ENCODE results near the gene NINL. TPM values are rescaled to one million over a fixed set of nuclear protein-coding genes. Genes with fewer than 3 reads are reported as not detected.
A peak's percentile ranks its signal among the peaks of the same experiment; 100 is the strongest.
"Not testable (repeated sequence)": the region's sequence is repeated elsewhere in the genome, so short reads cannot be mapped to it uniquely, and the experiment has no call there.

NINL gene
- total RNA-seq (2014; rRNA removed; shearing (Covaris generic); ENCODE audit: low replicate concordance) = 0.19 and 0.79 TPM in 2 replicates

DNA sequence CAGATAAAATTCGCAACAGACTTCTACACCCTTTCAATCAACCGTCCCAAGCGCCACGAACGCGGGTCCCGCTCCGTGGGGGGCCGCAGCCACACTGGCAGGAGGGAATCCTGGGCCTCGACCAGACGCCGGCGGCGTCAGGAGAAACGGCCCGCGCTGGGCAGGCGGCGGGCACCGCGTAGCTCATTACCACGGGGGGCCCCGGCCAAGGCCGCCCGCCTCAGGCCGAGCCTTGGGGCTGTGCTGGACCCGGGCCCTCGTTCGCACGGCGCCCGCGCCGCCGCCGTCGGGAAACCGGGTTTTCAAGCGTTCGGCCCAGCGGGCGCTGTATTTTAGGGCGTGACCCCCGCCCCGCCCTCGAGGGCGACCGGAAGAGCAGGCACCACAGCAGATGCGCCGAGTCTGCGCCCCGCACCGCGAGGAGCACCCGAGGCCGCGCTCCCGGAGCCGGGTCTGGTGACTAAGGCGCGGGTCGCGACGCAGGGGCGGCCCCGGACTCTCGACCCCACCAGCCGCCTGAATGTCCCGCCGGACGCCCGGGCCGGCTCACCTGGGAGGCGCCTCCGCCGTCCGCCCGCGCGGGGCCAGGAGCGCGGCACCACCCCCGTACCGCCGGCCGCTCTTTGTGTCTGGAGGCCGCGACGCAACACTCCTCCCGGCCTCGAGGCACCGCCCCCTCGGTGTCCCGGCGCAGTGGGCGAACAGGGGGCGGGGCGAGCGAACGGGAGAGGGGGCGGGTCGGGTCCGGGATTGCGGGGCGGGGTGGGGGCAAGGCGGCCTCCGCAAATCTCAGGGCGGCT, at the start of gene NINL:
Gene NINL, minus strand, starts transcription at position 627 of the 800 bp plus-strand sequence. CDS start 58,944 bp downstream, outside the sequence.
- Histone ChIP-seq H3K9me3 (ENCODE audit: low read length) (no peaks in the 10 kb centered on the region), H4K20me1 (ENCODE audit: insufficient read depth, low read depth, low read length) (no peaks in the 10 kb centered on the region), H3K9ac (ENCODE audit: low read length) (no peak within 1 kb of the TSS), H2AFZ (ENCODE audit: low read length) (no peak within 1 kb of the TSS), H3K4me1 (ENCODE audit: low read length) (no peaks in the 10 kb centered on the region), H3K36me3 (ENCODE audit: insufficient read depth, low read length) (no peaks in the 10 kb centered on the region), H3K4me2 (ENCODE audit: low read depth, low read length, poor library complexity, severe bottlenecking) (no peak within 1 kb of the TSS), H3K27ac (ENCODE audit: low read length) (no peak within 1 kb of the TSS), H3K27me3 (ENCODE audit: low read length) (no peaks in the 10 kb centered on the region), H3K4me3 (ENCODE audit: low read length) (no peak within 1 kb of the TSS), H3K79me2 (ENCODE audit: low read length) (no peaks in the 10 kb centered on the region), H3K9me2 (replicated peaks; ENCODE audit: insufficient read depth, low read length) (no peaks in the 10 kb centered on the region)
- DNase-seq = no peak

DNA sequence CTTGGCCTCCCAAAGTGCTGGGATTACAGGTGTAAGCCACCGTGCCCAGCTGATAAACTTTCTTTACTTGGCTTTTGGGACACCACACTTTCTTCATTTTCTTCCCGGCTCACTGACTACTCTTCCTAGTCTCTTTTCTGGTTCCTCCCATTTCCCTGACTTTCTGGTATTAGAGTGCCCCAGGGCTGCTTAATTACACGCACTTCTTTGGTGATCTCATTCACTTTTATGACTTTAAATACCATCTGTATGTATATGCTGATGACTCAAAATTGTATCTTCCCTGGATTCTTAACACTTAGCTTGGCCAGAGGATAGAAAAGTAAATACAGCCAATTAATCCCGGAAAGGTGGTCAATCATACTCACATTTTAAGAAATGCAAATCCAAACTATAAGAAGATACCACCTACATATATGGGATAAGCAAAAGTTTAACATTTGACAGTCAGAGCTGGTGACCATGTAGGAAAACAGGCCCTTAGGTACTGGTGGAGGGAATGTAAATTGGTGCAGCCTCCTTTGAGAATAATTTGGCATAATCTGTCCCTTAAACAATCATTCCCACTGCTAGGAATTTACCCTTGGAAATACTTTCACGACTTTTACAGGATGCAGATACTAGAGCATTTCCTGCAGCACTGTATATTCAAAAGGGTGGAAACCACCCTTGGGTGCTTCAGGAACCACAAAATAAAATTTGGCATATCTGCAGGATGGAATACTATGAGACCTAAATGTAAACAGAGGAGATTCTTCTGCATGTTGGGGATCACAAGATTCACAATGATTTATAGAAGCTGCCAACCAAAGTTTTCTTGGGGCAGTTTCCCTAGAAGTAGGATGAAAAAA, 47.8 kb upstream of the NINL start:
- H3K9ac ChIP-seq (ENCODE audit: low read length) = no peak overlapping the region
- no peak for DNase-seq
- no peak overlapping the region for H3K27ac ChIP-seq (ENCODE audit: low read length)

DNA sequence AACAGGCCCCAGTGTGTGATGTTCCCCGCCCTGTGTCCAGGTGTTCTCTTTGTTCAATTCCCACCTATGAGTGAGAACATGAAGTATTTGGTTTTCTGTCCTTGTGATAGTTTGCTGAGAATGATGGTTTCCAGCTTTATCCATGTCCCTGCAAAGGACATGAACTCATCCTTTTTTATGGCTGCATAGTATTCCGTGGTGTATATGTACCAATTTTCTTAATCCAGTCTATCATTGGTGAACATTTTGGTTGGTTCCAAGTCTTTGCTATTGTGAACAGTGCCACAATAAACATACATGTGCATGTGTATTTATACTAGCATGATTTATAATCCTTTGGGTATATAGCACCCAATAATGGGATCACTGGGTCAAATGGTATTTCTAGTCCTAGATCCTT, 45.3 kb upstream of the NINL start:
- not testable (repeated sequence) for H3K9me3 ChIP-seq (ENCODE audit: low read length); H3K27ac ChIP-seq (ENCODE audit: low read length); H3K27me3 ChIP-seq (ENCODE audit: low read length); H3K4me2 ChIP-seq (ENCODE audit: low read depth, low read length, poor library complexity, severe bottlenecking); H4K20me1 ChIP-seq (ENCODE audit: insufficient read depth, low read depth, low read length); DNase-seq; H3K4me3 ChIP-seq (ENCODE audit: low read length); H2AFZ ChIP-seq (ENCODE audit: low read length); H3K9ac ChIP-seq (ENCODE audit: low read length); H3K4me1 ChIP-seq (ENCODE audit: low read length); H3K9me2 ChIP-seq (replicated peaks; ENCODE audit: insufficient read depth, low read length)
- Histone ChIP-seq H3K79me2 (ENCODE audit: low read length) (peaks cover 20% of the 10 kb centered on the region; the same call in 1 of the 2 replicates), H3K36me3 (ENCODE audit: insufficient read depth, low read length) (peaks cover 11% of the 10 kb centered on the region)

More for the DNA sequence above, 47.8 kb upstream of the NINL start:
- Histone ChIP-seq H3K9me3 (ENCODE audit: low read length) (no peaks in the 10 kb centered on the region), H3K4me1 (ENCODE audit: low read length) (no peaks in the 10 kb centered on the region), H3K4me3 (ENCODE audit: low read length) (no peak overlapping the region), H4K20me1 (ENCODE audit: insufficient read depth, low read depth, low read length) (no peaks in the 10 kb centered on the region), H3K79me2 (ENCODE audit: low read length) (peaks cover 11% of the 10 kb centered on the region; the same call in 1 of the 2 replicates), H3K4me2 (ENCODE audit: low read depth, low read length, poor library complexity, severe bottlenecking) (no peak overlapping the region), H3K36me3 (ENCODE audit: insufficient read depth, low read length) (peaks cover 30% of the 10 kb centered on the region), H3K27me3 (ENCODE audit: low read length) (no peaks in the 10 kb centered on the region), H3K9me2 (replicated peaks; ENCODE audit: insufficient read depth, low read length) (no peaks in the 10 kb centered on the region), H2AFZ (ENCODE audit: low read length) (no peak overlapping the region)

DNA sequence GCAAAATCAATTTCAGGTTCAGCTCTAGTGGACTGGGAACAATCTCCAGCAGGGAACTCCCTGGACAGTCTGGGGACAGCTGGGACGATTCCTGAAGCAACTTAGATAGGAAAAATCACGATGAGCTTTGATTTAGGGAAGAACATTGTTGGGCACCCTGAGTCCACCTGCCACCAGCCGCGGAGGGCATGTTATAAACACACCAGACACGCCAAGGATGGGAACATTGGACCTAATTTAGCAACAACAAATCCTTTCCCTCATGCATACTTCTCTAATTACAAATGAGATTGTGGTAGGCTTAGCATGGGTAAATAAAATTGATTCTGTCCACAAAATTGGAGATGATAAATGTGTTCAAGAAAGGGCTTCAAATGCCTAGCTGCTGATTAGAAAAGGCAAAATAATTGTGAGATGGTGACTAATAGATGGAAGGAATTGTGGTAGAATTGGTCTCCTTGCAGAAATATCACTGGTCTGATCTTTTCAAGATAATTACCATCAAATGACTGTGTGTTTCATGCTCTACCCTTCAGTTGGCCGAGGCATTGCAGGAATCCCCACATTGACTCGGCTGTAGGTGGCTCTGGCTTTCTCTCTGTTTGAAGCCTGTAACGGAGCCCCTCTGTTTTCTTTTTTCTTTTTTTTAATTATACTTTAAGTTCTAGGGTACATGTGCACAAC, 44.6 kb upstream of the NINL start:
- Histone ChIP-seq H3K36me3 (ENCODE audit: insufficient read depth, low read length) (peaks cover 7% of the 10 kb centered on the region), H3K9me2 (replicated peaks; ENCODE audit: insufficient read depth, low read length) (no peaks in the 10 kb centered on the region), H3K9ac (ENCODE audit: low read length) (no peak overlapping the region), H2AFZ (ENCODE audit: low read length) (no peak overlapping the region), H3K9me3 (ENCODE audit: low read length) (no peaks in the 10 kb centered on the region), H3K4me3 (ENCODE audit: low read length) (no peak overlapping the region), H4K20me1 (ENCODE audit: insufficient read depth, low read depth, low read length) (no peaks in the 10 kb centered on the region), H3K4me2 (ENCODE audit: low read depth, low read length, poor library complexity, severe bottlenecking) (no peak overlapping the region), H3K79me2 (ENCODE audit: low read length) (peaks cover 27% of the 10 kb centered on the region), H3K27me3 (ENCODE audit: low read length) (no peaks in the 10 kb centered on the region), H3K4me1 (ENCODE audit: low read length) (peaks cover 4% of the 10 kb centered on the region), H3K27ac (ENCODE audit: low read length) (no peak overlapping the region)
- no peak for DNase-seq

DNA sequence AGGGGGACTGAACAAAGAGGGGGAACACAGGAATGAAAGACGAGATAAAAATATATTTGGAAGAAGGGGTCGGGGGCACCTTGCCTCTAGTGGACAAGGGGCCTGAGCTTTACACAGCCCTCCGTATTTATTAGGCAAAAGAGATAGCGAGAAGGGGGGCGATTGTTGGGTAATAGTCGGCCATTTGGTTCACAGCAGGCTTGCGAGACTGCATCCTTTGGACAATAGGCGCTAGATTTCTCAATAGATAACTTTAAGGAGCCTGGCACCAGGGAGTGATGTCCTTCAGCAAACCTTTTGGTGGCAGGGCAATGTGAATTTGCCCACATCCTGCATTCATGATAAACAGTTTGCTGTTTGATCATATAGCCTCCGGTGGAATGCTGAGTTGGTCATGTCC, 41.4 kb upstream of the NINL start:
- peaks cover 46% of the 10 kb centered on the region for H3K79me2 ChIP-seq (ENCODE audit: low read length)
- H3K4me3 ChIP-seq (ENCODE audit: low read length) = no peak overlapping the region
- no peak for DNase-seq
- no peaks in the 10 kb centered on the region for H3K9me2 ChIP-seq (replicated peaks; ENCODE audit: insufficient read depth, low read length)
- H3K36me3 ChIP-seq (ENCODE audit: insufficient read depth, low read length) = no peaks in the 10 kb centered on the region
- no peaks in the 10 kb centered on the region for H3K27me3 ChIP-seq (ENCODE audit: low read length)
- H3K4me2 ChIP-seq (ENCODE audit: low read depth, low read length, poor library complexity, severe bottlenecking) = no peak overlapping the region
- no peaks in the 10 kb centered on the region for H4K20me1 ChIP-seq (ENCODE audit: insufficient read depth, low read depth, low read length)
- no peak overlapping the region for H3K27ac ChIP-seq (ENCODE audit: low read length)
- no peak overlapping the region for H3K9ac ChIP-seq (ENCODE audit: low read length)
- H3K9me3 ChIP-seq (ENCODE audit: low read length) = no peaks in the 10 kb centered on the region
- no peak overlapping the region for H2AFZ ChIP-seq (ENCODE audit: low read length)
- peaks cover 23% of the 10 kb centered on the region for H3K4me1 ChIP-seq (ENCODE audit: low read length)

DNA sequence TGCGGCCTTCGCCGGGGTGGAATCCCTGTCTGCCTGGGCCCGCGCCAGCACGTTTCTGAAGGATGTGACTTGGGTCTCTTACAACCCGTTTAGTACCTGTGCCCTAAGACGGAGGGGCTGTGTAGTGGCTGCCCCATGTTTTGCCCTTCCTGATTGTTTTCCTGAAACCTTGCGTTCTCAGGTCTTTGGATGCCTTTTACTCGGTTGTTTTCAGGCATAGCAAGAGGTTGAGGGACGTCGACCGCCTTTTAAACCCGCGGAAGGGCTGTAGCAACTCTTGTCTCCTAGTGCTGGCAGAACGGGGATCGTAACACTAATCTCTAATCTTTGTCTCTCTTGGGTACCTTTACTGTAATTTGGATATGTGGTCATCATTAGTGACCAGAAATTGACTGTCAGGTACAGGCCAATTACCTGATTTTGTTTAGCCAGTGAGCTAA, 39.2 kb upstream of the NINL start:
- Histone ChIP-seq H2AFZ (ENCODE audit: low read length) (peak overlapping the region; percentile 68; the same call in 1 of the 2 replicates), H3K79me2 (ENCODE audit: low read length) (peaks cover 64% of the 10 kb centered on the region), H3K9ac (ENCODE audit: low read length) (peak overlapping the region; percentile 90), H3K9me3 (ENCODE audit: low read length) (no peaks in the 10 kb centered on the region), H3K27ac (ENCODE audit: low read length) (peak overlapping the region; percentile 86), H3K9me2 (replicated peaks; ENCODE audit: insufficient read depth, low read length) (no peaks in the 10 kb centered on the region), H3K27me3 (ENCODE audit: low read length) (no peaks in the 10 kb centered on the region), H3K4me3 (ENCODE audit: low read length) (peak overlapping the region; percentile 95), H3K36me3 (ENCODE audit: insufficient read depth, low read length) (no peaks in the 10 kb centered on the region), H4K20me1 (ENCODE audit: insufficient read depth, low read depth, low read length) (no peaks in the 10 kb centered on the region), H3K4me2 (ENCODE audit: low read depth, low read length, poor library complexity, severe bottlenecking) (peak overlapping the region; percentile 89), H3K4me1 (ENCODE audit: low read length) (peaks cover 35% of the 10 kb centered on the region)
- no peak for DNase-seq

GRCh38 chr20:25623736-25624499, 38.6 kb upstream of the NINL start, which contains the start of gene NANP:
Gene NANP, minus strand, starts transcription at chr20:25624014. Its CDS starts 66 bp downstream, at chr20:25623948.
- Histone ChIP-seq H3K4me3 (ENCODE audit: low read length) (peak within 1 kb of the TSS; percentile 95), H3K9me2 (replicated peaks; ENCODE audit: insufficient read depth, low read length) (no peaks in the 10 kb centered on the region), H3K4me2 (ENCODE audit: low read depth, low read length, poor library complexity, severe bottlenecking) (peak within 1 kb of the TSS; percentile 89), H3K9me3 (ENCODE audit: low read length) (no peaks in the 10 kb centered on the region), H4K20me1 (ENCODE audit: insufficient read depth, low read depth, low read length) (no peaks in the 10 kb centered on the region), H3K27me3 (ENCODE audit: low read length) (no peaks in the 10 kb centered on the region), H3K27ac (ENCODE audit: low read length) (peak within 1 kb of the TSS; percentile 86), H3K9ac (ENCODE audit: low read length) (peak within 1 kb of the TSS; percentile 90), H3K4me1 (ENCODE audit: low read length) (peaks cover 36% of the 10 kb centered on the region), H3K36me3 (ENCODE audit: insufficient read depth, low read length) (no peaks in the 10 kb centered on the region), H2AFZ (ENCODE audit: low read length) (peak within 1 kb of the TSS; percentile 94), H3K79me2 (ENCODE audit: low read length) (peaks cover 68% of the 10 kb centered on the region)
- DNase-seq = peak; percentile 98
